GM19023 (cell line): Measurements from ENCODE around the gene CXorf51A.
"Not testable (repeated sequence)": the region's sequence is repeated elsewhere in the genome, so short reads cannot be mapped to it uniquely, and the experiment has no call there.

Experiments used
- ATAC-seq: cut with Tn5 transposase; IDR thresholded peaks from one replicate; pipeline ENCODE4 v1.9.1; 2021; ENCODE audit warnings: mild to moderate bottlenecking, moderate library complexity; ENCODE audit not compliant: unreplicated experiment

The CXorf51A gene

GRCh38 chrX:146814644-146815043 lies at the start of gene CXorf51A:
CXorf51A (minus strand) TSS chrX:146814744; CDS start chrX:146814723, 21 bp downstream.
- not testable (repeated sequence) for ATAC-seq

GRCh38 chrX:146863566-146863965 lies 49.0 kb upstream of the CXorf51A start:
- ATAC-seq = no peak

- no peak for ATAC-seq
Measured at GRCh38 chrX:146854281-146854680, 39.7 kb upstream of the CXorf51A start.

GRCh38 chrX:146831994-146832393 lies 17.4 kb upstream of the CXorf51A start:
- no peak for ATAC-seq

GRCh38 chrX:146809471-146809870 lies 5.1 kb downstream of the CXorf51A start, which contains the start of gene CXorf51B:
CXorf51B (plus strand) TSS chrX:146809771; CDS start chrX:146809792, 21 bp downstream.
- not testable (repeated sequence) for ATAC-seq
